Activated CD8-positive, alpha-beta T cell treated with anti-CD3 and anti-CD28 coated beads, Interleukin-2, amount 10 ng/mL, durations not matched to agents 7 days and 5 days (primary cell): Measurements from ENCODE around the gene OLIG3. TPM values are rescaled to one million over a fixed set of nuclear protein-coding genes. Genes with fewer than 3 reads are reported as not detected.
A peak's percentile ranks its signal among the peaks of the same experiment; 100 is the strongest.

Experiments used
- ATAC-seq: fragments of 150-1000 bp; cut with Tn5 transposase; one replicate; pipeline ENCODE4 v1.10.0; 2021; ENCODE audit warnings: moderate library complexity
- CTCF ChIA-PET: fragments of 350-600 bp; sonication (Branson Sonifier 250); formaldehyde crosslinking; loops from one replicate; lab custom pipeline; 2021; ENCODE audit warnings: antibody characterized with exemption; lab: Charles Lee
- POLR2A ChIA-PET: fragments of 350-600 bp; sonication (Branson Sonifier 250); formaldehyde crosslinking; loops from one replicate; lab custom pipeline; 2021; ENCODE audit warnings: antibody characterized with exemption; lab: Charles Lee
- DNase-seq: peaks from one replicate; pipeline ENCODE4 v3.0.0-alpha.2; 2020
- H3K27ac Mint-ChIP-seq: one replicate; pipeline ENCODE4 v1.8.0; 2021; ENCODE audit warnings: mild to moderate bottlenecking, mixed read lengths
- H3K27me3 Mint-ChIP-seq: one replicate; pipeline ENCODE4 v1.8.0; 2021; ENCODE audit warnings: low read depth, mixed read lengths
- H3K36me3 Mint-ChIP-seq: one replicate; pipeline ENCODE4 v1.8.0; 2021; ENCODE audit warnings: low read depth, mixed read lengths
- H3K4me1 Mint-ChIP-seq: one replicate; pipeline ENCODE4 v1.8.0; 2021; ENCODE audit warnings: low read depth, mixed read lengths
- H3K4me3 Mint-ChIP-seq: one replicate; pipeline ENCODE4 v1.8.0; 2021; ENCODE audit warnings: mild to moderate bottlenecking, mixed read lengths
- H3K9me3 Mint-ChIP-seq: one replicate; pipeline ENCODE4 v1.8.0; 2022; ENCODE audit warnings: mixed read lengths; ENCODE audit not compliant: insufficient read depth
- total RNA-seq, 2 experiments: library from RNA; stranded (reverse); gene quantifications; one replicate each; pipeline ENCODE4 v1.2.3, GENCODE V29; 2021

Gene OLIG3
- total RNA-seq, 2 experiments from 2014 or later: 0.34 to 0.44 TPM

GRCh38 chr6:137494988-137495702, 951 bp upstream of the OLIG3 start:
- H3K36me3 Mint-ChIP-seq: peaks cover 9% of the 10 kb centered on the region
- no peak for ATAC-seq
- peaks cover 51% of the 10 kb centered on the region for H3K4me1 Mint-ChIP-seq
- peaks cover 88% of the 10 kb centered on the region for H3K27me3 Mint-ChIP-seq
- POLR2A ChIA-PET: no interaction called here
- H3K4me3 Mint-ChIP-seq: peak overlapping the region; percentile 63
- H3K9me3 Mint-ChIP-seq: peaks cover 2% of the 10 kb centered on the region
- DNase-seq: no peak
- CTCF ChIA-PET: interaction anchor here (0.7 to 3.1 kb wide), 2 partner anchors 94 to 423 kb away, joined by 3 to 20 read pairs; no protein-coding TSS in a partner anchor
- H3K27ac Mint-ChIP-seq: peak overlapping the region; percentile 46

- peak; percentile 37 for DNase-seq
- Mint-ChIP-seq H3K36me3 (peaks cover 12% of the 10 kb centered on the region), H3K9me3 (peaks cover 2% of the 10 kb centered on the region), H3K4me1 (peaks cover 63% of the 10 kb centered on the region), H3K27ac (peak overlapping the region; percentile 37), H3K4me3 (peak overlapping the region; percentile 63), H3K27me3 (peaks cover 93% of the 10 kb centered on the region)
- CTCF ChIA-PET: interaction anchor here (1.6 to 3.1 kb wide), 2 partner anchors 9 to 96 kb away, joined by 4 to 20 read pairs; no protein-coding TSS in a partner anchor
- ATAC-seq: peak; percentile 38
- POLR2A ChIA-PET: interaction anchor here (0.6 kb wide), 1 partner anchor 68 kb away, joined by 3 read pairs; no protein-coding TSS in a partner anchor
Measured at GRCh38 chr6:137493218-137494038, 766 bp downstream of the OLIG3 start.

GRCh38 chr6:137492289-137493217, 1.6 kb downstream of the OLIG3 start:
- Mint-ChIP-seq H3K27ac (peak overlapping the region; percentile 51), H3K4me3 (no peak overlapping the region), H3K27me3 (peaks cover 92% of the 10 kb centered on the region), H3K9me3 (peaks cover 2% of the 10 kb centered on the region), H3K4me1 (peaks cover 65% of the 10 kb centered on the region), H3K36me3 (peaks cover 12% of the 10 kb centered on the region)
- CTCF ChIA-PET: interaction anchor here (4.5 kb wide), 1 partner anchor 96 kb away, joined by 19 read pairs; no protein-coding TSS in a partner anchor
- POLR2A ChIA-PET: no interaction called here
- DNase-seq (no peak), ATAC-seq (no peak)

GRCh38 chr6:137491478-137491877, 2.7 kb downstream of the OLIG3 start:
- DNase-seq: no peak
- Mint-ChIP-seq H3K27me3 (peaks cover 94% of the 10 kb centered on the region), H3K4me3 (no peak overlapping the region), H3K9me3 (peaks cover 2% of the 10 kb centered on the region), H3K36me3 (peaks cover 12% of the 10 kb centered on the region), H3K27ac (no peak overlapping the region), H3K4me1 (peaks cover 57% of the 10 kb centered on the region)
- no peak for ATAC-seq
- ChIA-PET CTCF (interaction anchor here (4.5 kb wide), 1 partner anchor 97 kb away, joined by 19 read pairs; no protein-coding TSS in a partner anchor), POLR2A (no interaction called here)

GRCh38 chr6:137490961-137491360, 3.2 kb downstream of the OLIG3 start:
- H3K4me1 Mint-ChIP-seq: peaks cover 52% of the 10 kb centered on the region
- DNase-seq: no peak
- no peak for ATAC-seq
- ChIA-PET CTCF (interaction anchor here (4.5 kb wide), 1 partner anchor 98 kb away, joined by 19 read pairs; no protein-coding TSS in a partner anchor), POLR2A (no interaction called here)
- peaks cover 93% of the 10 kb centered on the region for H3K27me3 Mint-ChIP-seq
- no peak overlapping the region for H3K4me3 Mint-ChIP-seq
- H3K9me3 Mint-ChIP-seq: peaks cover 2% of the 10 kb centered on the region
- peaks cover 12% of the 10 kb centered on the region for H3K36me3 Mint-ChIP-seq
- H3K27ac Mint-ChIP-seq: no peak overlapping the region

GRCh38 chr6:137490006-137490905, 3.9 kb downstream of the OLIG3 start:
- peaks cover 2% of the 10 kb centered on the region for H3K9me3 Mint-ChIP-seq
- peaks cover 12% of the 10 kb centered on the region for H3K36me3 Mint-ChIP-seq
- H3K27ac Mint-ChIP-seq: peak overlapping the region; percentile 21
- ATAC-seq (no peak), DNase-seq (no peak)
- ChIA-PET CTCF (interaction anchor here (4.5 kb wide), 1 partner anchor 99 kb away, joined by 19 read pairs; no protein-coding TSS in a partner anchor), POLR2A (no interaction called here)
- peaks cover 92% of the 10 kb centered on the region for H3K27me3 Mint-ChIP-seq
- peaks cover 46% of the 10 kb centered on the region for H3K4me1 Mint-ChIP-seq
- H3K4me3 Mint-ChIP-seq: no peak overlapping the region

- peaks cover 90% of the 10 kb centered on the region for H3K27me3 Mint-ChIP-seq
- H3K4me3 Mint-ChIP-seq: peak overlapping the region; percentile 34
- H3K4me1 Mint-ChIP-seq: peaks cover 38% of the 10 kb centered on the region
- H3K9me3 Mint-ChIP-seq: peaks cover 2% of the 10 kb centered on the region
- DNase-seq (no peak), ATAC-seq (no peak)
- CTCF ChIA-PET: interaction anchor here (0.6 to 4.5 kb wide), 2 partner anchors 100 to 148 kb away, joined by 3 to 19 read pairs; no protein-coding TSS in a partner anchor
- POLR2A ChIA-PET: no interaction called here
- peaks cover 9% of the 10 kb centered on the region for H3K36me3 Mint-ChIP-seq
- no peak overlapping the region for H3K27ac Mint-ChIP-seq
Measured at GRCh38 chr6:137489046-137490005, 4.9 kb downstream of the OLIG3 start.

- H3K27me3 Mint-ChIP-seq: peaks cover 90% of the 10 kb centered on the region
- CTCF ChIA-PET: interaction anchor here (4.5 kb wide), 1 partner anchor 100 kb away, joined by 19 read pairs; no protein-coding TSS in a partner anchor
- H3K27ac Mint-ChIP-seq: no peak overlapping the region
- peaks cover 2% of the 10 kb centered on the region for H3K9me3 Mint-ChIP-seq
- peaks cover 9% of the 10 kb centered on the region for H3K36me3 Mint-ChIP-seq
- ATAC-seq: peak; percentile 52
- POLR2A ChIA-PET: no interaction called here
- peaks cover 29% of the 10 kb centered on the region for H3K4me1 Mint-ChIP-seq
- H3K4me3 Mint-ChIP-seq: peak overlapping the region; percentile 45
- DNase-seq: no peak
Measured at GRCh38 chr6:137488150-137489045, 5.8 kb downstream of the OLIG3 start.

GRCh38 chr6:137487869-137488149, 6.4 kb downstream of the OLIG3 start:
- ChIA-PET CTCF (no interaction called here), POLR2A (no interaction called here)
- Mint-ChIP-seq H3K4me3 (peak overlapping the region; percentile 9), H3K9me3 (peaks cover 2% of the 10 kb centered on the region), H3K27me3 (peaks cover 85% of the 10 kb centered on the region), H3K36me3 (peaks cover 9% of the 10 kb centered on the region), H3K27ac (no peak overlapping the region), H3K4me1 (peaks cover 24% of the 10 kb centered on the region)
- DNase-seq (no peak), ATAC-seq (no peak)
